Endothelial cell (in vitro differentiated cells): ENCODE results near the gene USP13. TPM values are rescaled to one million over a fixed set of nuclear protein-coding genes. Genes with fewer than 3 reads are reported as not detected.
A peak's percentile ranks its signal among the peaks of the same experiment; 100 is the strongest.

Source experiments
- DNase-seq: peaks from one replicate; pipeline ENCODE4 v3.0.0; 2021; ENCODE audit warnings: low spot score
- H3K27ac Mint-ChIP-seq: one replicate; pipeline ENCODE4 v1.8.0; 2021; ENCODE audit warnings: mixed read lengths, inconsistent platforms; ENCODE audit not compliant: unreplicated experiment
- H3K27me3 Mint-ChIP-seq: one replicate; pipeline ENCODE4 v1.8.0; 2021; ENCODE audit warnings: mild to moderate bottlenecking, moderate library complexity, mixed read lengths, inconsistent platforms; ENCODE audit not compliant: unreplicated experiment
- H3K36me3 Mint-ChIP-seq: one replicate; pipeline ENCODE4 v1.8.0; 2021; ENCODE audit warnings: mild to moderate bottlenecking, low read depth, mixed read lengths, inconsistent platforms; ENCODE audit not compliant: unreplicated experiment
- H3K4me1 Mint-ChIP-seq: one replicate; pipeline ENCODE4 v1.8.0; 2021; ENCODE audit warnings: mild to moderate bottlenecking, mixed read lengths, inconsistent platforms; ENCODE audit not compliant: unreplicated experiment
- H3K4me3 Mint-ChIP-seq: one replicate; pipeline ENCODE4 v1.8.0; 2021; ENCODE audit warnings: mild to moderate bottlenecking, mixed read lengths, inconsistent platforms; ENCODE audit not compliant: unreplicated experiment
- H3K9me3 Mint-ChIP-seq: one replicate; pipeline ENCODE4 v1.8.0; 2021; ENCODE audit warnings: mixed read lengths, inconsistent platforms; ENCODE audit not compliant: unreplicated experiment
- CTCF ChIP-seq: fragments of 200-600 bp; sonication (generic); IDR thresholded peaks from one replicate; pipeline ENCODE4 v1.5.0; 2021; ENCODE audit warnings: antibody characterized with exemption; ENCODE audit not compliant: unreplicated experiment
- total RNA-seq: library from RNA; stranded (reverse); fragmentation: NEBNext Ultra II Directional; extraction: Animal tissue kit (Norgen Biotek cat#: 25700); gene quantifications from one replicate; pipeline ENCODE4 v1.2.1, GENCODE V29; 2021; ENCODE audit not compliant: unreplicated experiment

The USP13 gene
- total RNA-seq, 1 donor from 2014 or later: 18.9 TPM

- H3K4me3 Mint-ChIP-seq: no peak overlapping the region
- no peak for DNase-seq
- H3K36me3 Mint-ChIP-seq: peaks cover 36% of the 10 kb centered on the region
- H3K27me3 Mint-ChIP-seq: peaks cover 3% of the 10 kb centered on the region
- no peaks in the 10 kb centered on the region for H3K4me1 Mint-ChIP-seq
- H3K9me3 Mint-ChIP-seq: no peaks in the 10 kb centered on the region
- no peak for TF ChIP-seq CTCF
- H3K27ac Mint-ChIP-seq: no peak overlapping the region
Observed at GRCh38 chr3:179729981-179730380, 77.1 kb downstream of the USP13 start.

GRCh38 chr3:179730506-179730905 is 77.7 kb downstream of the USP13 start:
- H3K27ac Mint-ChIP-seq: no peak overlapping the region
- DNase-seq: no peak
- H3K9me3 Mint-ChIP-seq: no peaks in the 10 kb centered on the region
- H3K36me3 Mint-ChIP-seq: peaks cover 31% of the 10 kb centered on the region
- peaks cover 2% of the 10 kb centered on the region for H3K27me3 Mint-ChIP-seq
- H3K4me1 Mint-ChIP-seq: no peaks in the 10 kb centered on the region
- H3K4me3 Mint-ChIP-seq: no peak overlapping the region
- TF ChIP-seq CTCF: no peak

DNA sequence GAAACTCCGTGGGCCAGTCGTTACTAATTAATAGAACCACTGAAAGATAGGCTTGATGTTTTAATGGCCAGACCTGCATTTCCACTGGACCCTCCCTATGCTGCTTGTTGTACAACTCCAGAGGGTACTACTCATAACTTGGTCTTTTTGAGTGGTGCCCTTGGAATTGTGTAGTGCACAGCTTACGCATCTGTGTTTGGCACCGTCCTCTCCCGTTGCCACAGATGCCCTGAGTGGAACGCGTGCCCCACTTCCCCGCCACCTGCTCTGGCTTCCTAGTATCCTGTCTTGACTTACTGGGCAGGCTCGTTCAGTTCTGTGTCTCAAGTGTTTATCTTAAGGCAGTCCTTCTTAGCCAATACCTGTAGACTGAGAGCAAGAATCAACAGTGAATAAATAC is 78.7 kb downstream of the USP13 start:
- peaks cover 3% of the 10 kb centered on the region for H3K27me3 Mint-ChIP-seq
- TF ChIP-seq CTCF: no peak
- no peak for DNase-seq
- H3K27ac Mint-ChIP-seq: no peak overlapping the region
- no peaks in the 10 kb centered on the region for H3K4me1 Mint-ChIP-seq
- H3K36me3 Mint-ChIP-seq: peaks cover 25% of the 10 kb centered on the region
- H3K4me3 Mint-ChIP-seq: no peak overlapping the region
- no peaks in the 10 kb centered on the region for H3K9me3 Mint-ChIP-seq

DNA sequence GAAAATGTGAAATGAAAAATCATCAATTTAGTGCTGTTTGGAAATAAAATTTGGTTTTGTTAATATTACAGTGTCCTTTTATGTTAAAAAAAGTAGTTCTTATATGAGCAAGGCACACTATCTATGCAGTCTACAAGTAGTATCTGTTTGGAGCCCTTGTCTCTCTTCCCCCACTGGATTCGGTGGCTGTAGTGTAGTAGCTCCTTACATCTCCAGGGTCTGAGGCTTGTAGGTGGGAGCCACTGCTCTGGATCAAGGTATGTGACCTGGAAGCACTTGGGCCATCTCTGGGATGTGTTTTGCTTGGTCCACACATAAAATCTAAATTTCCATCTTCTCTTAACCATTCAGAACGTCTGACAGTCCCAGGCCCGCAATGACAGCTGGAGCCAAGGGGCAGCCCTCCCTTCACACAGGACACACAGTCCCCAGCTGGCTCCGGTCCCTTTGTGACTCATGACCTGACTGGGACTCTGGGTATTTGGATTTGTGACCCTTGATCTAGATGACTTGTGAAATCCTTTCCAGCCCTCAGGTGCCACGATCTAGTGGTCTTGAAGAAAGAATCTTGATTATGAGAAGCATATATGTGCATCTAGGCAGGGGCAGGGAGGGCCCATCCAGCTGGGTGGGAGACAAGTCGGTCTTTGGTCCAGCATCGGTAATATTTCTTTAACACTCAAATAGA is 80.0 kb downstream of the USP13 start:
- H3K27ac Mint-ChIP-seq: no peak overlapping the region
- no peaks in the 10 kb centered on the region for H3K9me3 Mint-ChIP-seq
- H3K27me3 Mint-ChIP-seq: peaks cover 3% of the 10 kb centered on the region
- peaks cover 28% of the 10 kb centered on the region for H3K36me3 Mint-ChIP-seq
- no peaks in the 10 kb centered on the region for H3K4me1 Mint-ChIP-seq
- H3K4me3 Mint-ChIP-seq: peak overlapping the region; percentile 29
- TF ChIP-seq CTCF: no peak
- DNase-seq: no peak

DNA sequence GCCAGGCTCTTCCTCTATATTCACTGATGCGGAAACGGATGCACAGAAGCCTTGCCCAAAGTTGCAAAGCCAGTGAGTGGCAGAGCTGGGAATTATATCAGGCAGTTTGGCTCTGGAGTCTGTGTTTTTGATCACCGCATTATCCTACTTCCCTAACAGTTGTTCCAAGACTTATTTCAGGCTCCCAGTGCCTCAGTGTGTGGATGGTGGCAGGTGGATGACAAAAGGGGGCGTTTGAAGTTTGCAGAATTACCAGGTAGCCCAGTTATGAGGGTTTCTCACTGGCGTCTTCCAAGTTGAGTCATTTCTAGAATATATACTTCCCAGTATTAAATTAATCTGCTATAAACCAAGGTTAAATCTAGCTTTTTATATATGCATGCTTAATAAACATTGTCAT is 81.0 kb downstream of the USP13 start:
- H3K27ac Mint-ChIP-seq: no peak overlapping the region
- no peaks in the 10 kb centered on the region for H3K9me3 Mint-ChIP-seq
- no peak overlapping the region for H3K4me3 Mint-ChIP-seq
- H3K4me1 Mint-ChIP-seq: peaks cover 8% of the 10 kb centered on the region
- no peak for TF ChIP-seq CTCF
- peaks cover 3% of the 10 kb centered on the region for H3K27me3 Mint-ChIP-seq
- DNase-seq: no peak
- H3K36me3 Mint-ChIP-seq: peaks cover 34% of the 10 kb centered on the region
